Lung (tissue), 12 donors: ENCODE measurements around the gene TOGARAM2. TPM values are rescaled to one million over a fixed set of nuclear protein-coding genes. Genes with fewer than 3 reads are reported as not detected.

Experiments used
- ATAC-seq: fragments of 200-7000 bp; cut with Tn5 transposase; one replicate; pipeline ENCODE4 v1.9.1; 2020; ENCODE audit warnings: moderate number of reproducible peaks; ENCODE audit not compliant: insufficient read depth, low FRiP score
- DNase-seq, 3 donors: peaks; one replicate each; pipeline ENCODE4 v3.0.0-alpha.2; 2013 to 2017
- H3K27ac ChIP-seq, 2 donors: one replicate each; pipeline ENCODE4 v1.5.1; 2013; ENCODE audit warnings: mild to moderate bottlenecking in 2 of 2, moderate library complexity in 2 of 2, control low read depth in 1 of 2, inconsistent platforms in 1 of 2, low read depth in 1 of 2, low read length in 1 of 2
- H3K27me3 ChIP-seq, 3 donors: one replicate each; pipeline ENCODE4 v1.5.1; 2013; ENCODE audit warnings: low read length in 2 of 3; ENCODE audit not compliant: control insufficient read depth in 3 of 3, insufficient read depth in 3 of 3
- H3K36me3 ChIP-seq, 4 donors: one replicate each; pipeline ENCODE4 v1.5.1; 2013; ENCODE audit warnings: low read length in 4 of 4, mild to moderate bottlenecking in 1 of 4, moderate library complexity in 1 of 4; ENCODE audit not compliant: control insufficient read depth in 4 of 4, insufficient read depth in 4 of 4
- H3K4me1 ChIP-seq, 5 donors: one replicate each; pipeline ENCODE4 v1.5.1; 2013; ENCODE audit warnings: low read length in 5 of 5, mild to moderate bottlenecking in 2 of 5, moderate library complexity in 1 of 5; ENCODE audit not compliant: control insufficient read depth in 5 of 5, insufficient read depth in 5 of 5
- H3K4me3 ChIP-seq: one replicate; pipeline ENCODE4 v1.5.1; 2013; ENCODE audit warnings: mild to moderate bottlenecking, control low read depth, moderate library complexity
- H3K9ac ChIP-seq, 2 donors: one replicate each; pipeline ENCODE4 v1.5.1; 2013; ENCODE audit warnings: low read length in 2 of 2, control low read depth in 1 of 2; ENCODE audit not compliant: insufficient read depth in 1 of 2
- H3K9me3 ChIP-seq, 4 donors: one replicate each; pipeline ENCODE4 v1.5.1; 2013; ENCODE audit warnings: low read length in 3 of 4, mild to moderate bottlenecking in 1 of 4, moderate library complexity in 1 of 4; ENCODE audit not compliant: control insufficient read depth in 4 of 4, insufficient read depth in 3 of 4
- CTCF ChIP-seq: IDR thresholded peaks from 2 replicates; pipeline ENCODE4 v1.5.1; 2012; ENCODE audit warnings: mild to moderate bottlenecking; ENCODE audit errors: control extremely low read depth, extremely low read depth
- WGBS, 2 donors: extraction: QIAGEN DNeasy Blood & Tissue Kit; methylation state at CpG; one replicate each; pipeline ENCODE4 v1.1.7; 2013; 5-methylcytosine and 5-hydroxymethylcytosine counted together
- polyA plus RNA-seq, 2 donors: library from polyadenylated mRNA; stranded (reverse); fragments of 200-250 nt; gene quantifications; one replicate each; pipeline ENCODE4 v1.2.1, GENCODE V29; 2013
- total RNA-seq, 2 donors: library from RNA; depleted of rRNA in 1 of 2; stranded (reverse); fragments of >200 nt in 1 of 2; gene quantifications; one replicate each; pipeline ENCODE4 v1.2.1, GENCODE V29; 2014 to 2021
- donor health status: control.
- donor health status: control.
- donor health status: Bipolar disorder and iron deficiency.
- donor health status: healthy.
- donor health status: DM: yes; HTN: yes; CAD: no.

Gene TOGARAM2
- total and polyA plus RNA-seq, 4 donors: 7.0 to 19.8 (median 8.6) TPM

GRCh38 chr2:29012211-29012681 lies 31.1 kb downstream of the TOGARAM2 start:
- H3K36me3 ChIP-seq: no peaks in the 10 kb centered on the region
- H3K4me3 ChIP-seq: no peak overlapping the region
- DNase-seq (no peak), ATAC-seq (peak; percentile 29)
- H3K9ac ChIP-seq: no peak overlapping the region
- TF ChIP-seq CTCF: no peak
- WGBS, 2 donors: 25 to 28% methylated on average over 9 of the region's 9 CpGs
- no peaks in the 10 kb centered on the region for H3K27me3 ChIP-seq
- no peaks in the 10 kb centered on the region for H3K9me3 ChIP-seq
- H3K4me1 ChIP-seq: peaks cover 3 to 20% (median 13%) of the 10 kb centered on the region in 5 donors
- peak overlapping the region in 1 of 2 donors; percentile 85 for H3K27ac ChIP-seq

- no peaks in the 10 kb centered on the region for H3K27me3 ChIP-seq
- peak overlapping the region in 1 of 2 donors; percentile 85 for H3K27ac ChIP-seq
- no peak overlapping the region for H3K4me3 ChIP-seq
- DNase-seq (no peak), ATAC-seq (no peak)
- no peak overlapping the region for H3K9ac ChIP-seq
- 75 to 82% methylated on average over 11 of the region's 11 CpGs for WGBS, 2 donors
- TF ChIP-seq CTCF: no peak
- no peaks in the 10 kb centered on the region for H3K9me3 ChIP-seq
- H3K36me3 ChIP-seq: no peaks in the 10 kb centered on the region
- peaks cover 3 to 20% (median 13%) of the 10 kb centered on the region in 5 donors for H3K4me1 ChIP-seq
These were observed 32.1 kb downstream of the TOGARAM2 start for GRCh38 chr2:29013057-29013780.

- H3K4me1 ChIP-seq: peaks cover 3 to 20% (median 13%) of the 10 kb centered on the region in 5 donors
- H3K9ac ChIP-seq: no peak overlapping the region
- no peaks in the 10 kb centered on the region for H3K9me3 ChIP-seq
- H3K27ac ChIP-seq: peak overlapping the region; percentile 4 to 84
- H3K4me3 ChIP-seq: no peak overlapping the region
- no peak for DNase-seq
- no peak for TF ChIP-seq CTCF
- ATAC-seq: no peak
- H3K27me3 ChIP-seq: no peaks in the 10 kb centered on the region
- H3K36me3 ChIP-seq: no peaks in the 10 kb centered on the region
- WGBS, 2 donors: 56 to 69% methylated on average over 8 of the region's 8 CpGs
These were observed 33.2 kb downstream of the TOGARAM2 start for GRCh38 chr2:29014331-29014730.
